Measurements from ENCODE around the gene FBXL19.

FBXL19 gene

GRCh38 chr16:30896261-30896888, 27.0 kb upstream of the FBXL19 start, which contains the start of gene CTF1:
TSS of gene CTF1 (plus strand) at chr16:30896614. CDS start at chr16:30896644, 30 bp downstream.
- DNase-seq: no peak

GRCh38 chr16:30896889-30897733, 26.3 kb upstream of the FBXL19 start:
- DNase-seq: no peak

- no peak for DNase-seq
These were observed 23.6 kb upstream of the FBXL19 start for GRCh38 chr16:30899794-30900193.

- no peak for DNase-seq
These were observed 22.8 kb upstream of the FBXL19 start for GRCh38 chr16:30900588-30900987.

- DNase-seq: no peak
These were observed 22.0 kb upstream of the FBXL19 start for GRCh38 chr16:30901201-30902028.

- DNase-seq: no peak
These were observed 21.1 kb upstream of the FBXL19 start for GRCh38 chr16:30902029-30902972.

GRCh38 chr16:30903002-30903401, 20.4 kb upstream of the FBXL19 start:
- DNase-seq: no peak

GRCh38 chr16:30903596-30903995, 19.8 kb upstream of the FBXL19 start:
- DNase-seq: no peak

- no peak for DNase-seq
These were observed 19.1 kb upstream of the FBXL19 start for GRCh38 chr16:30904114-30904780.

- no peak for DNase-seq
These were observed 16.3 kb upstream of the FBXL19 start for GRCh38 chr16:30907064-30907463.

- no peak for DNase-seq
These were observed 12.8 kb upstream of the FBXL19 start for GRCh38 chr16:30910427-30911029.

GRCh38 chr16:30912794-30913412, 10.5 kb upstream of the FBXL19 start:
- DNase-seq: no peak

- DNase-seq: no peak
These were observed 8.5 kb upstream of the FBXL19 start for GRCh38 chr16:30914830-30915229.

- DNase-seq: no peak
These were observed 4.8 kb upstream of the FBXL19 start for GRCh38 chr16:30918614-30919013.

- no peak for DNase-seq
These were observed 2.5 kb upstream of the FBXL19 start for GRCh38 chr16:30920891-30921290.

GRCh38 chr16:30921459-30921747, 2.0 kb upstream of the FBXL19 start:
- no peak for DNase-seq

GRCh38 chr16:30921748-30922419, 1.5 kb upstream of the FBXL19 start:
- DNase-seq: peak; percentile 82

- peak; percentile 99 for DNase-seq
These were observed 882 bp upstream of the FBXL19 start for GRCh38 chr16:30922420-30922959.

- peak; percentile 98 for DNase-seq
These were observed 324 bp upstream of the FBXL19 start for GRCh38 chr16:30922960-30923535.

All from NCI-H446 treated with DMSO at 0.1 percent for 48 hours (cell line).